ENCODE results near the gene NCOR1.

The NCOR1 gene

GRCh38 chr17:16013943-16014407 is 201.4 kb downstream of the NCOR1 start:
- 0 out of 2 replicates have a peak, but pooled peaks have one; percentile 23 for TF ChIP-seq ISL1 (CRISPR knock-in tag; IDR thresholded peaks at IDR 0.05)
- no peak for TF ChIP-seq ZNF565 (CRISPR knock-in tag; conservative IDR thresholded peaks at IDR 0.05; ENCODE audit: low read depth)
- TF ChIP-seq BACH2 (CRISPR knock-in tag; IDR thresholded peaks at IDR 0.05; ENCODE audit: borderline replicate concordance) = no peak
- no peak for TF ChIP-seq CREB5 (CRISPR knock-in tag; IDR thresholded peaks at IDR 0.05; ENCODE audit: low read depth)
- TF ChIP-seq PATZ1 (CRISPR knock-in tag; IDR thresholded peaks at IDR 0.05; ENCODE audit: borderline replicate concordance) = 0 out of 2 replicates have a peak, but pooled peaks have one; percentile 15
- ATAC-seq = peak; percentile 88

GRCh38 chr17:16007439-16007838 is 207.9 kb downstream of the NCOR1 start:
- TF ChIP-seq TSHZ2 (CRISPR knock-in tag; IDR thresholded peaks at IDR 0.05) = no peak
- no peak for TF ChIP-seq ZC3H10 (CRISPR knock-in tag; IDR thresholded peaks at IDR 0.05)
- no peak for TF ChIP-seq ZFP30 (CRISPR knock-in tag; IDR thresholded peaks at IDR 0.05)
- no peak for TF ChIP-seq PATZ1 (CRISPR knock-in tag; IDR thresholded peaks at IDR 0.05; ENCODE audit: borderline replicate concordance)
- TF ChIP-seq CSRNP3 (CRISPR knock-in tag; IDR thresholded peaks at IDR 0.05) = no peak
- no peak for TF ChIP-seq ZNF565 (CRISPR knock-in tag; conservative IDR thresholded peaks at IDR 0.05; ENCODE audit: low read depth)
- TF ChIP-seq GLIS3 (CRISPR knock-in tag; IDR thresholded peaks at IDR 0.05) = no peak
- TF ChIP-seq ISL1 (CRISPR knock-in tag; IDR thresholded peaks at IDR 0.05) = no peak
- TF ChIP-seq TCF4 (CRISPR knock-in tag; IDR thresholded peaks at IDR 0.05; ENCODE audit: borderline replicate concordance) = no peak
- TF ChIP-seq ZFP3 (CRISPR knock-in tag; IDR thresholded peaks at IDR 0.05) = no peak
- TF ChIP-seq OSR1 (CRISPR knock-in tag; IDR thresholded peaks at IDR 0.05) = no peak
- TF ChIP-seq BACH2 (CRISPR knock-in tag; IDR thresholded peaks at IDR 0.05; ENCODE audit: borderline replicate concordance) = no peak
- TF ChIP-seq SNAI2 (CRISPR knock-in tag; IDR thresholded peaks at IDR 0.05) = no peak
- ATAC-seq = no peak

- no peak for ATAC-seq
- TF ChIP-seq PPARA (CRISPR knock-in tag; IDR thresholded peaks at IDR 0.05; ENCODE audit: borderline replicate concordance) (no peak), ESRRG (CRISPR knock-in tag; IDR thresholded peaks at IDR 0.05) (no peak), TCF4 (CRISPR knock-in tag; IDR thresholded peaks at IDR 0.05; ENCODE audit: borderline replicate concordance) (no peak), CREB5 (CRISPR knock-in tag; IDR thresholded peaks at IDR 0.05; ENCODE audit: low read depth) (no peak), GLIS3 (CRISPR knock-in tag; IDR thresholded peaks at IDR 0.05) (no peak), ZFP30 (CRISPR knock-in tag; IDR thresholded peaks at IDR 0.05) (no peak)
These were observed 209.7 kb downstream of the NCOR1 start for GRCh38 chr17:16005636-16006035.

Data from SK-N-SH treated with all-trans-retinoic acid at 6 μM for 48 hours (cell line).